Activated CD4-positive, CD25-positive, alpha-beta regulatory T cell treated with anti-CD3 and anti-CD28 coated beads, Interleukin-2, amount 50 U/mL, for 16 hours (primary cell): ENCODE results near the gene SEC63.

ENCODE experiments used
- DNase-seq: peaks from one replicate; pipeline ENCODE4 v3.0.0-alpha.2; 2020; ENCODE audit warnings: low read depth, low spot score

Gene SEC63

GRCh38 chr6:107818272-107818671 is 139.7 kb downstream of the SEC63 start:
- DNase-seq: no peak

- no peak for DNase-seq
Measured at GRCh38 chr6:107817784-107818183, 140.2 kb downstream of the SEC63 start.
